IMR-90 (cell line): ENCODE data around the gene APOBEC3F. TPM values are rescaled to one million over a fixed set of nuclear protein-coding genes. Genes with fewer than 3 reads are reported as not detected.

Experiments used
- ATAC-seq: fragments of 200-7000 bp; cut with Tn5 transposase; 2 replicates; pipeline ENCODE4 v1.9.1; 2020; ENCODE audit warnings: low read depth, mild to moderate bottlenecking, moderate library complexity
- BruUV-seq: library from RNA; stranded (reverse); fragments of 400-500 nt; replicated peaks from 2 replicates; lab custom pipeline; 2021; lab: Mats Ljungman, UMichigan
- CTCF ChIA-PET: fragments of 300-600 bp; formaldehyde crosslinking; extraction: SDS; loops from one replicate; lab custom pipeline; 2021; ENCODE audit warnings: antibody characterized with exemption; lab: Yijun Ruan, JAX
- POLR2A ChIA-PET: fragments of 300-600 bp; sonication (Branson Sonifier 250); formaldehyde crosslinking; loops from one replicate; lab custom pipeline; 2022; ENCODE audit warnings: antibody characterized with exemption; ENCODE audit not compliant: unreplicated experiment; lab: Charles Lee
- DNase-seq: peaks from one replicate; pipeline ENCODE4 v3.0.0; 2013
- H2AFZ ChIP-seq: replicated peaks from 2 replicates; pipeline ENCODE3; 2013; ENCODE audit warnings: low read length, mild to moderate bottlenecking; ENCODE audit not compliant: poor library complexity
- H2AK5ac ChIP-seq: 2 replicates; pipeline ENCODE4 v1.6.1; 2013; ENCODE audit warnings: low read depth, low read length, inconsistent platforms
- H2AK9ac ChIP-seq: replicated peaks from 2 replicates; pipeline ENCODE3; 2013; ENCODE audit warnings: mild to moderate bottlenecking, low read depth, low read length, moderate library complexity; ENCODE audit not compliant: poor library complexity
- H2BK120ac ChIP-seq: 2 replicates; pipeline ENCODE4 v1.6.1; 2013; ENCODE audit warnings: low read depth, low read length, inconsistent platforms
- H2BK15ac ChIP-seq: 3 replicates; pipeline ENCODE4 v1.6.1; 2013; ENCODE audit warnings: low read depth, low read length, inconsistent platforms
- H2BK20ac ChIP-seq: 2 replicates; pipeline ENCODE4 v1.6.1; 2013; ENCODE audit warnings: low read depth, mild to moderate bottlenecking, inconsistent platforms, low read length, moderate library complexity
- H2BK5ac ChIP-seq: 2 replicates; pipeline ENCODE4 v1.6.1; 2013; ENCODE audit warnings: mild to moderate bottlenecking, low read depth, low read length, inconsistent platforms; ENCODE audit not compliant: poor library complexity, severe bottlenecking
- H3K14ac ChIP-seq: replicated peaks from 2 replicates; pipeline ENCODE4 v1.6.1; 2013; ENCODE audit warnings: low read depth, low read length, inconsistent platforms
- H3K18ac ChIP-seq: 2 replicates; pipeline ENCODE4 v1.6.1; 2013; ENCODE audit warnings: low read depth, low read length, control low read depth
- H3K23ac ChIP-seq: 2 replicates; pipeline ENCODE4 v1.6.1; 2013; ENCODE audit warnings: low read depth, low read length, inconsistent platforms
- H3K27ac ChIP-seq: 2 replicates; pipeline ENCODE4 v1.5.1; 2013; ENCODE audit warnings: mild to moderate bottlenecking, control low read depth, low read length; ENCODE audit not compliant: insufficient read depth
- H3K27me3 ChIP-seq: 2 replicates; pipeline ENCODE4 v1.6.1; 2013; ENCODE audit warnings: low read length; ENCODE audit not compliant: control insufficient read depth, insufficient read depth
- H3K36me3 ChIP-seq: 2 replicates; pipeline ENCODE4 v1.6.1; 2013; ENCODE audit warnings: low read length, mixed read lengths; ENCODE audit not compliant: control insufficient read depth, insufficient read depth
- H3K4ac ChIP-seq: 2 replicates; pipeline ENCODE4 v1.6.1; 2013; ENCODE audit warnings: low read depth, low read length, inconsistent platforms
- H3K4me1 ChIP-seq: 2 replicates; pipeline ENCODE4 v1.6.1; 2013; ENCODE audit warnings: low read length, mixed read lengths; ENCODE audit not compliant: control insufficient read depth, insufficient read depth
- H3K4me2 ChIP-seq: 2 replicates; pipeline ENCODE4 v1.6.1; 2013; ENCODE audit warnings: low read depth, mild to moderate bottlenecking, control low read depth, low read length, moderate library complexity
- H3K4me3 ChIP-seq: 2 replicates; pipeline ENCODE4 v1.5.1; 2013; ENCODE audit warnings: low read depth, mild to moderate bottlenecking, control low read depth, low read length, moderate library complexity; ENCODE audit not compliant: insufficient read depth
- H3K56ac ChIP-seq: 2 replicates; pipeline ENCODE4 v1.6.1; 2013; ENCODE audit warnings: low read length, inconsistent platforms; ENCODE audit not compliant: insufficient read depth; ENCODE audit errors: extremely low read depth
- H3K79me1 ChIP-seq, 2 experiments: 2 replicates each; pipeline ENCODE4 v1.6.1; 2013; ENCODE audit warnings: low read length in 2 of 2, inconsistent platforms in 1 of 2, low read depth in 1 of 2
- H3K9ac ChIP-seq: 2 replicates; pipeline ENCODE4 v1.6.1; 2013; ENCODE audit warnings: low read depth, low read length, control low read depth
- H3K9me1 ChIP-seq: 2 replicates; pipeline ENCODE4 v1.6.1; 2013; ENCODE audit warnings: low read length, inconsistent platforms; ENCODE audit not compliant: insufficient read depth
- H3K9me3 ChIP-seq: 2 replicates; pipeline ENCODE4 v1.6.1; 2013; ENCODE audit warnings: low read length; ENCODE audit not compliant: control insufficient read depth, insufficient read depth
- H4K20me1 ChIP-seq: 2 replicates; pipeline ENCODE4 v1.6.1; 2013; ENCODE audit warnings: low read length, inconsistent platforms; ENCODE audit not compliant: insufficient read depth
- H4K5ac ChIP-seq: 2 replicates; pipeline ENCODE4 v1.6.1; 2013; ENCODE audit warnings: mild to moderate bottlenecking, low read depth, low read length, control low read depth
- H4K8ac ChIP-seq, 2 experiments: 2 replicates each; pipeline ENCODE4 v1.6.1; 2013; ENCODE audit warnings: low read depth in 2 of 2, low read length in 2 of 2, control low read depth in 1 of 2, inconsistent platforms in 1 of 2
- H4K91ac ChIP-seq: 2 replicates; pipeline ENCODE4 v1.6.1; 2013; ENCODE audit warnings: low read depth, low read length, inconsistent platforms; ENCODE audit not compliant: insufficient read depth
- CTCF ChIP-seq: conservative IDR thresholded peaks from 2 replicates; pipeline ENCODE4 v1.5.1; 2012; ENCODE audit warnings: mild to moderate bottlenecking, low read depth, low read length, improper control_type of control experiment
- ELK1 ChIP-seq: fragments of 150-350 bp; IDR thresholded peaks from 2 replicates; pipeline ENCODE4 v1.6.1; 2016; ENCODE audit warnings: low read depth, mild to moderate bottlenecking, low read length, moderate library complexity, borderline replicate concordance
- RFX5 ChIP-seq: IDR thresholded peaks from 2 replicates; pipeline ENCODE4 v1.8.0; 2012; ENCODE audit warnings: low read depth, mild to moderate bottlenecking, low read length, moderate library complexity
- USF2 ChIP-seq: fragments of 150-350 bp; IDR thresholded peaks from 2 replicates; pipeline ENCODE4 v1.6.1; 2017; ENCODE audit warnings: mild to moderate bottlenecking, antibody characterized with exemption, low read length, low read depth
- WGBS, 2 experiments: methylation state at CpG; one replicate each; pipeline versions ENCODE4 v1.1.5 to v1.1.7; 2013; ENCODE audit warnings: missing lambda C conversion rate in 2 of 2; ENCODE audit not compliant: insufficient read length in 1 of 2; ENCODE audit errors: extremely low coverage in 2 of 2; 5-methylcytosine and 5-hydroxymethylcytosine counted together
- dilution Hi-C: fragments of 300-500 bp; cut with HindIII; formaldehyde crosslinking; loops from one replicate; pipeline ENCODE4 v1.14.3; 2018; ENCODE audit warnings: low sequenced_read_pairs; ENCODE audit not compliant: unreplicated experiment
- in situ Hi-C: fragments of 300-500 bp; cut with MboI; formaldehyde crosslinking; loops from 3 replicates; pipeline ENCODE4 v1.14.3; 2019; ENCODE audit warnings: low sequenced_read_pairs, inconsistent platforms, mixed read lengths
- intact Hi-C: fragments of 100-400 bp; cut with micrococcal nuclease; formaldehyde crosslinking; loops from 2 replicates; pipeline ENCODE4 v1.10.0; 2022
- polyA plus RNA-seq, 3 experiments: library from polyadenylated mRNA; depleted of rRNA; stranded (reverse); fragments of >200 nt; gene quantifications; 2 replicates each; pipeline ENCODE4 v1.2.3, GENCODE V29; 2012; ENCODE audit warnings: low replicate concordance in 1 of 3
- total RNA-seq: library from RNA; depleted of rRNA; stranded (reverse); fragments of >200 nt; gene quantifications from 2 replicates; pipeline ENCODE4 v1.2.3, GENCODE V29; 2012

The APOBEC3F gene
- total and polyA plus RNA-seq, 2 of the 4 experiments (the other 2 are of a cell fraction) = 3.4 to 8.3 TPM

- POLR2A ChIA-PET = no interaction called here
- Histone ChIP-seq H3K9me1 (no peaks in the 10 kb centered on the region), H2AFZ (peak overlapping the region; percentile 32), H2AK5ac (no peak overlapping the region), H3K23ac (no peak overlapping the region), H4K20me1 (no peaks in the 10 kb centered on the region), H3K56ac (no peak overlapping the region), H4K5ac (no peak overlapping the region), H2BK120ac (no peak overlapping the region), H3K27me3 (peaks cover 39% of the 10 kb centered on the region), H3K4me1 (peaks cover 3% of the 10 kb centered on the region; the same call in 1 of the 2 replicates), H3K9me3 (no peaks in the 10 kb centered on the region), H3K4me2 (no peak overlapping the region), H3K79me1 (no peaks in the 10 kb centered on the region), H4K8ac (no peak overlapping the region), H4K91ac (no peak overlapping the region), H3K14ac (no peak overlapping the region), H2BK5ac (no peak overlapping the region), H3K18ac (no peak overlapping the region), H3K4ac (no peak overlapping the region), H3K36me3 (no peaks in the 10 kb centered on the region), H2AK9ac (no peak overlapping the region), H3K27ac (no peak overlapping the region), H2BK20ac (no peak overlapping the region), H3K4me3 (no peak overlapping the region), H2BK15ac (no peak overlapping the region), H3K9ac (no peak overlapping the region)
- no TSS peak for BruUV-seq
- in situ Hi-C loops (no loop called here), dilution Hi-C loops (no loop called here), intact Hi-C loops (no loop called here)
- TF ChIP-seq CTCF (no peak), USF2 (no peak), ELK1 (no peak), RFX5 (no peak)
- 53% methylated on average over 2 of the region's 15 CpGs; no CpG with 5 or more reads in 1 of the 2 experiments for WGBS, 2 experiments
- DNase-seq (no peak), ATAC-seq (no peak)
- CTCF ChIA-PET = interaction anchor here (0.5 to 0.6 kb wide), 2 partner anchors 16 to 1305 kb away, joined by 3 to 5 read pairs; no protein-coding TSS in a partner anchor
Measured at GRCh38 chr22:39090426-39091064, 49.9 kb downstream of the APOBEC3F start.
